ENCODE results near the gene SVEP1. TPM values are rescaled to one million over a fixed set of nuclear protein-coding genes. Genes with fewer than 3 reads are reported as not detected.

Gene SVEP1
- polyA plus RNA-seq, 1 of the 3 experiments (the other 2 are of a cell fraction), result 0.10 TPM

GRCh38 chr9:110575169-110575568 lies 4.4 kb downstream of the SVEP1 start:
- ChIA-PET POLR2A (no interaction called here), CTCF (interaction anchor here (1.1 to 1.3 kb wide), 2 partner anchors 48 to 167 kb away, joined by 3 read pairs; no protein-coding TSS in a partner anchor)
- H3K79me2 ChIP-seq (ENCODE audit: insufficient read depth), result no peaks in the 10 kb centered on the region
- H4K20me1 ChIP-seq (ENCODE audit: insufficient read depth), result no peaks in the 10 kb centered on the region
- 63% methylated on average over 5 of the region's 5 CpGs for WGBS (ENCODE audit: low lambda C conversion rate)
- H3K4me2 ChIP-seq, result no peak overlapping the region
- no peaks in the 10 kb centered on the region for H3K36me3 ChIP-seq (replicated peaks in 1 of 2; ENCODE audit: control insufficient read depth in 1 of 2, insufficient read depth in 2 of 2, low read length in 1 of 2)
- TF ChIP-seq JUND (IDR thresholded peaks at IDR 0.05) (no peak), MXI1 (IDR thresholded peaks at IDR 0.05; ENCODE audit: low read depth, low read length) (no peak), FOSL2 (IDR thresholded peaks at IDR 0.05; ENCODE audit: borderline replicate concordance, low read depth) (no peak), SIN3A (IDR thresholded peaks at IDR 0.05; ENCODE audit: borderline replicate concordance, low read depth, low read length) (no peak), MEF2A (IDR thresholded peaks at IDR 0.05; ENCODE audit: borderline replicate concordance, low read depth) (no peak), USF2 (IDR thresholded peaks at IDR 0.05; ENCODE audit: borderline replicate concordance, low read depth, low read length) (no peak), PBX3 (IDR thresholded peaks at IDR 0.05) (no peak), IRF3 (IDR thresholded peaks at IDR 0.05; ENCODE audit: low read depth, low read length) (no peak), ELF1 (IDR thresholded peaks at IDR 0.05) (no peak), RXRA (IDR thresholded peaks at IDR 0.05; ENCODE audit: borderline replicate concordance, low read depth) (no peak), ZBTB33 (IDR thresholded peaks at IDR 0.05; ENCODE audit: borderline replicate concordance, low read depth) (no peak), CHD2 (IDR thresholded peaks at IDR 0.05; ENCODE audit: low read length, partially characterized antibody) (no peak), TEAD4 (IDR thresholded peaks at IDR 0.05; ENCODE audit: borderline replicate concordance, insufficient read depth) (no peak)
- peaks cover 0 to 12% of the 10 kb centered on the region in 2 experiments; a peak in 2 of 4 replicates for H3K4me1 ChIP-seq (ENCODE audit: control insufficient read depth in 1 of 2, insufficient read depth in 2 of 2, low read depth in 1 of 2, low read length in 1 of 2)
- DNase-seq, result no peak
- H3K9me3 ChIP-seq, result no peaks in the 10 kb centered on the region
- peaks cover 16% of the 10 kb centered on the region; the same call in 1 of the 2 replicates for H3K27me3 ChIP-seq (ENCODE audit: insufficient read depth)
- H2AFZ ChIP-seq (ENCODE audit: low read depth), result no peak overlapping the region
- H3K27ac ChIP-seq (ENCODE audit: low read depth in 2 of 2, low read length in 1 of 2), result no peak overlapping the region
- H3K9me2 ChIP-seq, result no peaks in the 10 kb centered on the region
- no peak overlapping the region for H3K9ac ChIP-seq
- H3F3A ChIP-seq (replicated peaks; ENCODE audit: insufficient read depth), result peaks cover 3% of the 10 kb centered on the region
- no peak overlapping the region for H3K4me3 ChIP-seq (ENCODE audit: low read depth in 2 of 2, low read length in 1 of 2)

Measured in SK-N-SH (cell line).